WTC11 (cell line): ENCODE results near the gene STAG1. TPM values are rescaled to one million over a fixed set of nuclear protein-coding genes. Genes with fewer than 3 reads are reported as not detected.

Source experiments
- ATAC-seq: fragments of 200-7000 bp; cut with Tn5 transposase; 2 replicates; pipeline ENCODE4 v1.10.0; 2021; ENCODE audit warnings: mild to moderate bottlenecking, moderate library complexity
- CTCF ChIA-PET: fragments of 300-600 bp; sonication (Branson Sonifier 250); formaldehyde crosslinking; loops from one replicate; lab custom pipeline; 2021; ENCODE audit warnings: antibody characterized with exemption; lab: Charles Lee
- POLR2A ChIA-PET: fragments of 350-600 bp; sonication (Branson Sonifier 250); formaldehyde crosslinking; loops from one replicate; lab custom pipeline; 2021; ENCODE audit warnings: antibody characterized with exemption; lab: Charles Lee
- DNase-seq: peaks from one replicate; pipeline ENCODE4 v3.0.0; 2021; ENCODE audit warnings: low spot score
- H3K27ac Mint-ChIP-seq: 2 replicates; pipeline ENCODE4 v1.8.0; 2021; ENCODE audit warnings: mixed read lengths
- H3K27me3 Mint-ChIP-seq: 2 replicates; pipeline ENCODE4 v1.8.0; 2021; ENCODE audit warnings: low read depth, mild to moderate bottlenecking, moderate library complexity, mixed read lengths
- H3K36me3 Mint-ChIP-seq: 2 replicates; pipeline ENCODE4 v1.8.0; 2021; ENCODE audit warnings: mixed read lengths
- H3K4me1 Mint-ChIP-seq: 2 replicates; pipeline ENCODE4 v1.8.0; 2022; ENCODE audit warnings: mixed read lengths
- H3K4me3 Mint-ChIP-seq: 2 replicates; pipeline ENCODE4 v1.8.0; 2021; ENCODE audit warnings: mild to moderate bottlenecking, moderate library complexity, mixed read lengths
- H3K9me3 Mint-ChIP-seq: 2 replicates; pipeline ENCODE4 v1.8.0; 2021; ENCODE audit warnings: mixed read lengths
- ATF2 ChIP-seq: sonication (generic); formaldehyde crosslinking; IDR thresholded peaks from 2 replicates; pipeline ENCODE4 v1.8.1; 2022; ENCODE audit warnings: low read depth, missing genetic modification reagents, borderline replicate concordance
- CDX4 ChIP-seq: fragments of 250-450 bp; sonication (Bioruptor Pico); IDR thresholded peaks from 2 replicates; pipeline ENCODE4 v1.9.0; 2021; ENCODE audit warnings: moderate library complexity, mild to moderate bottlenecking, inconsistent platforms, borderline replicate concordance
- E2F5 ChIP-seq: sonication (generic); formaldehyde crosslinking; IDR thresholded peaks from 2 replicates; pipeline ENCODE4 v1.8.1; 2022; ENCODE audit warnings: mild to moderate bottlenecking, moderate library complexity, missing genetic modification reagents
- ESRRA ChIP-seq: sonication (generic); formaldehyde crosslinking; IDR thresholded peaks from 2 replicates; pipeline ENCODE4 v1.8.1; 2022; ENCODE audit warnings: mild to moderate bottlenecking, missing genetic modification reagents, borderline replicate concordance
- ETV6 ChIP-seq: sonication (generic); formaldehyde crosslinking; IDR thresholded peaks from 2 replicates; pipeline ENCODE4 v1.8.1; 2022; ENCODE audit warnings: mild to moderate bottlenecking, missing genetic modification reagents
- FOXJ3 ChIP-seq: sonication (generic); formaldehyde crosslinking; IDR thresholded peaks from 2 replicates; pipeline ENCODE4 v1.9.0; 2021; ENCODE audit warnings: missing genetic modification reagents, mild to moderate bottlenecking, borderline replicate concordance
- FOXK1 ChIP-seq: sonication (generic); formaldehyde crosslinking; IDR thresholded peaks from 2 replicates; pipeline ENCODE4 v1.8.0; 2022; ENCODE audit warnings: mild to moderate bottlenecking, moderate library complexity, missing genetic modification reagents
- FOXP1 ChIP-seq: sonication (generic); formaldehyde crosslinking; IDR thresholded peaks from 2 replicates; pipeline ENCODE4 v1.8.0; 2022; ENCODE audit warnings: missing genetic modification reagents, mild to moderate bottlenecking, moderate library complexity, borderline replicate concordance
- FOXP4 ChIP-seq: sonication (generic); formaldehyde crosslinking; IDR thresholded peaks from 2 replicates; pipeline ENCODE4 v1.8.0; 2022; ENCODE audit warnings: mild to moderate bottlenecking, missing genetic modification reagents
- HMGXB4 ChIP-seq: sonication (generic); formaldehyde crosslinking; IDR thresholded peaks from 2 replicates; pipeline ENCODE4 v1.8.1; 2023; ENCODE audit warnings: mild to moderate bottlenecking, moderate library complexity, missing genetic modification reagents
- PREB ChIP-seq: sonication (generic); formaldehyde crosslinking; IDR thresholded peaks from 2 replicates; pipeline ENCODE4 v1.8.1; 2022; ENCODE audit warnings: mild to moderate bottlenecking, missing genetic modification reagents, moderate library complexity, borderline replicate concordance
- USF1 ChIP-seq: sonication (generic); formaldehyde crosslinking; IDR thresholded peaks from 2 replicates; pipeline ENCODE4 v1.8.0; 2022; ENCODE audit warnings: mild to moderate bottlenecking, missing genetic modification reagents
- ZMAT4 ChIP-seq: fragments of 250-450 bp; sonication (Bioruptor Pico); IDR thresholded peaks from 2 replicates; pipeline ENCODE4 v1.9.0; 2021; ENCODE audit warnings: mild to moderate bottlenecking
- ZNF219 ChIP-seq: sonication (generic); formaldehyde crosslinking; IDR thresholded peaks from 2 replicates; pipeline ENCODE4 v1.8.0; 2023; ENCODE audit warnings: missing genetic modification reagents, mild to moderate bottlenecking, borderline replicate concordance
- ZNF232 ChIP-seq: sonication (generic); formaldehyde crosslinking; IDR thresholded peaks from 2 replicates; pipeline ENCODE4 v1.8.0; 2022; ENCODE audit warnings: mild to moderate bottlenecking, missing genetic modification reagents
- ZNF263 ChIP-seq: sonication (generic); formaldehyde crosslinking; IDR thresholded peaks from 2 replicates; pipeline ENCODE4 v1.8.1; 2022; ENCODE audit warnings: low read depth, mild to moderate bottlenecking, moderate library complexity, missing genetic modification reagents
- ZNF281 ChIP-seq: sonication (generic); formaldehyde crosslinking; IDR thresholded peaks from 2 replicates; pipeline ENCODE4 v1.8.0; 2023; ENCODE audit warnings: mild to moderate bottlenecking, missing genetic modification reagents
- ZNF317 ChIP-seq: sonication (generic); formaldehyde crosslinking; IDR thresholded peaks from 2 replicates; pipeline ENCODE4 v1.8.1; 2023; ENCODE audit warnings: low read depth, mild to moderate bottlenecking, moderate library complexity, missing genetic modification reagents, borderline replicate concordance
- total RNA-seq: library from RNA; stranded (reverse); gene quantifications from 3 replicates; pipeline ENCODE4 v1.2.3, GENCODE V29; 2021

Gene STAG1
- total RNA-seq, 1 experiment from 2014 or later: 20.7 TPM

- ATAC-seq: no peak
Observed at GRCh38 chr3:136377508-136377907, 374.7 kb downstream of the STAG1 start.

More at GRCh38 chr3:136377508-136377907, 374.7 kb downstream of the STAG1 start:
- H3K27me3 Mint-ChIP-seq: no peaks in the 10 kb centered on the region
- no peaks in the 10 kb centered on the region for H3K4me1 Mint-ChIP-seq
- DNase-seq: no peak
- ChIA-PET POLR2A (interaction anchor here (0.7 to 1.0 kb wide), 2 partner anchors 44 to 200 kb away, joined by 3 read pairs; no protein-coding TSS in a partner anchor), CTCF (no interaction called here)
- H3K27ac Mint-ChIP-seq: no peak overlapping the region
- H3K36me3 Mint-ChIP-seq: peaks cover 15% of the 10 kb centered on the region
- no peak overlapping the region for H3K4me3 Mint-ChIP-seq
- peaks cover 9% of the 10 kb centered on the region; the same call in 1 of the 2 replicates for H3K9me3 Mint-ChIP-seq
- TF ChIP-seq FOXK1 (CRISPR knock-in tag) (no peak), CDX4 (CRISPR knock-in tag) (no peak), ESRRA (no peak), USF1 (CRISPR knock-in tag) (no peak), ZNF281 (no peak), ZMAT4 (CRISPR knock-in tag) (no peak), ZNF232 (CRISPR knock-in tag) (no peak), HMGXB4 (no peak), PREB (CRISPR knock-in tag) (no peak), ATF2 (CRISPR knock-in tag) (no peak), E2F5 (CRISPR knock-in tag) (no peak), FOXJ3 (CRISPR knock-in tag) (no peak), ETV6 (no peak), ZNF263 (CRISPR knock-in tag) (no peak), FOXP1 (CRISPR knock-in tag) (no peak), ZNF317 (CRISPR knock-in tag) (no peak), ZNF219 (CRISPR knock-in tag) (no peak), FOXP4 (CRISPR knock-in tag) (no peak)
